ENCODE results near the gene PRKX.
"Not testable (repeated sequence)": the region's sequence is repeated elsewhere in the genome, so short reads cannot be mapped to it uniquely, and the experiment has no call there.

PRKX gene

GRCh38 chrX:3711331-3711917 is 2.0 kb downstream of the PRKX start:
- DNase-seq (ENCODE audit: low read depth): peak; percentile 19

DNA sequence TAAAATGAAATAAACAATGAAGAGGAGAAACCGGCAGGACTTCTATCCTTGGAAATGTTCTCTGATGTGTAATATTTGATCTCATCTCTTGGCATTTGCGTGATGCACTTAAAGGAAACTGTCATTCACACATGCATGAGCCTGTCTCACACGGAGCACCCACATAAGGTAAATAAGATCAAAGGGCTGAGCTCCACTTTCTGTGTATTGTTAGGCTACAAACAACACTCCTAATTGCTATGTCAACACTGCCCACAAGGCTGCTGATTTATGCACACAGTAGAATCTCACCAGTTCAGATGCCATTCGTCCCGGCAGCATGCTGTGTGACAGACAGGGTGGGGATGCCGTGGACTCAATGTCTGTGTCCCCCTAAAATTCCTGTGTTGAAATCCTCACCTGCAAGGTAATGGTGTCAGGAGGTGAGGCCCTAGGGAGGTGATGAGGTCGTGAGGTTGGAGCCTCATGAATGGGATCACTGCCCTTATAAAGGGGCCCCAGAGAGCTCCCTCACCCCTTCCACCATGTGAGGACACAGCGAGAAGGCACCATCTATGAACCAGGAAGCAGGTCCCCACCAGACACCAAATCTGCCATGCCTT is 5.7 kb downstream of the PRKX start:
- DNase-seq (ENCODE audit: low read depth): peak; percentile 15

- DNase-seq (ENCODE audit: low read depth): no peak
Measured at GRCh38 chrX:3706481-3706880, 7.0 kb downstream of the PRKX start.

DNA sequence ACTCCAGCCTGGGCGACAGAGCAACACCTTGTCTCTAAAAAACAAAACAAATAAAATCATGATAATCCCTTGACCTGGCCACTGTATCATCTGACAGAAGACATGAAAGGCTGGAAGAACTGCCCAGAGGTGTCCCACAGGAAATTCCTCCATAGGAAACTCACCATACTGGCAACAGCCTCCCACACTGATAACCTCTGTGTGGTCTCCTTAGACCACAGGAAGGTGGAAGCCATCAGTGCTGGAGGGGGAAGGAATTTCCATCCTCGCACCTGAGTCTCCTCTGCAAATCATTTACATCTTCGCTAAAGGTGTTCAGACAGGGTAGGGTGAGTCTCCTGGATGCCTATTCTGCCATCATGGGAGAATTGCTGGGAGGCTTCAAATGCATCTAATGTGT is 10.2 kb downstream of the PRKX start:
- not testable (repeated sequence) for DNase-seq (ENCODE audit: low read depth)

GRCh38 chrX:3702095-3702494 is 11.4 kb downstream of the PRKX start:
- DNase-seq (ENCODE audit: low read depth): not testable (repeated sequence)

GRCh38 chrX:3701445-3701928 is 12.0 kb downstream of the PRKX start:
- DNase-seq (ENCODE audit: low read depth): not testable (repeated sequence)

GRCh38 chrX:3699821-3700381 is 13.5 kb downstream of the PRKX start:
- DNase-seq (ENCODE audit: low read depth): no peak

DNA sequence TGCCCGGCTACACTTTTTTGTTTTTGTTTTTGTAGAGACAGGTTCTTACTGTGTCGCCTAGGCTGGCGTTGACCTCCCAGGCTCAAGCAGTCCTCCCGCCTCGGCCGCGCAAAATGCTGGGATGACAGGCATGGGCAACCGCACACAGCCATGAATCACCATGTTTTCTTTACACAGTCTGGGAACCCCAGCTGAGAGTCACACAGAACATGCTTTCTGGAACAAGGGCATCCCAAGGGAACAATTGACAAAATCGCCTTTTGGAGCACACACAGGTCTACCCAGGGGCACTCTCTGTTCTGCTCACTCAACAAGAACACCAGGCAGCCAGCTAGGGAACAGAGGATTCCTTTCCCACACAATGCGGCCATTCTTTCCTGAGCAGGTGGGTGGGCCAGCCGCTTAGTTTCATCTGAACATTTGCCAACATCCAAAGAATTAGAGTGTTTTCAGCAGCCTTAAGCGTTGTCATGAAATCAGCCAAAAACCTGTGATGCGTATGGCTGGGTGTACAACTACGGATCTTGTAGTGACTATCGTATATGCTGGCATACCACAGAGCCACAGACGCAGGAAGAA is 15.7 kb downstream of the PRKX start:
- no peak for DNase-seq (ENCODE audit: low read depth)

GRCh38 chrX:3697220-3697684 is 16.2 kb downstream of the PRKX start:
- DNase-seq (ENCODE audit: low read depth): no peak

DNA sequence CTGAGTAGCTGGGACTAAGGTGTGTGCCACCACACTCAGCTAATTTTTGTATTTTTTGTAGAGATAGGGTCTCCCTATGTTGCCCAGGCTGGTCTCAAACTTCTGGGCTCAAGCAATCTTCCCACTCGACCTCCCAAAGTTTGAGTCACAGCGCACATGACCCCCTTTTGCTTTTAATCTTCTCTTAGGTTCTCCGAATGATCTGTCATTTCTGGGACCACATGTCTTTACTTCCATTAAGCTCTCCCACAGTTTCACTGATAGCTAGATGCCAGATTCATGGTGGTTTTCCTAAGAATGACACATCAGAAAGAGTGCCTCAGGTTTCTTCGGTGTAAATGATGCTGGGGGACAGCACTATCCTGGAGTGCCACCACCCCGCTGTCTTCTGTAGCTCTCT is 17.9 kb downstream of the PRKX start:
- no peak for DNase-seq (ENCODE audit: low read depth)

GRCh38 chrX:3690140-3690539 is 23.3 kb downstream of the PRKX start:
- no peak for DNase-seq (ENCODE audit: low read depth)

GRCh38 chrX:3683236-3683635 is 30.2 kb downstream of the PRKX start:
- DNase-seq (ENCODE audit: low read depth): not testable (repeated sequence)

DNA sequence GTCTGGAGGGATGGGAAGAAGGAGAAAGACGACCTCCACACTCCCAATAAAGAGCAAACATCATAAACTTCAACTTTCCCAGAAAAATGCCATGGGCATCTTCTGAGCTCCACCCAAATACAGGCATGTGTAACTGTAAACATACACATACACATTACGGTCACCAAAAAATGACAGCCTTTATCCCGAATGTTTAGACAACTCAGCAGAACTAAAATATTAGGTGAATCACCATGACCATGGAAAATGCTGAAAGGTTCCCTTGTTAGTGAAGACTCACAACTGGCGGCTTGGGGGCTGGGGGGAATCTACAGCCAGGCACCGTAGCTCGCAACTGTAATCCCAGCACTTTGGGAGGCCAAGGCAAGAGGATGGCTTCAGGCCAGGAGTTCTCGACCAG is 33.0 kb downstream of the PRKX start:
- no peak for DNase-seq (ENCODE audit: low read depth)

- no peak for DNase-seq (ENCODE audit: low read depth)
Measured at GRCh38 chrX:3679669-3680068, 33.8 kb downstream of the PRKX start.

DNA sequence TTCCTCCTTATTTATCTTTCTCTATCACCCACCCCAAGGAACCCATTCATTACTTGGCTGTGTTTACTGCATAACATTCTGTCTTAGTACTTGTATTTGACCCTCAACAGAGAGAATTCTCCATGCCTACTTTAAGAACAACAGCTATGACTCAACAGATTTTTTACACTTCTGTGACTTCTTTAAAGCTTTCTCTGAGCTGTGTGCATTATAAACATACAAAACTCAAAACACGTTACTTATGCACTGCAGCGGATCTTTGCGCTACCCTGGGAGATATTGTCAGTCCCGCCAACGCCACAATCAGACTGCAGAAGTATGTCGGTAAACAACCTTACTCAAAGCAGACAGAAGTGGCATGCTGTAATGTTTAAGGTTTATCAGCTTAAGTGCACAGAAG is 35.1 kb downstream of the PRKX start:
- no peak for DNase-seq (ENCODE audit: low read depth)

DNA sequence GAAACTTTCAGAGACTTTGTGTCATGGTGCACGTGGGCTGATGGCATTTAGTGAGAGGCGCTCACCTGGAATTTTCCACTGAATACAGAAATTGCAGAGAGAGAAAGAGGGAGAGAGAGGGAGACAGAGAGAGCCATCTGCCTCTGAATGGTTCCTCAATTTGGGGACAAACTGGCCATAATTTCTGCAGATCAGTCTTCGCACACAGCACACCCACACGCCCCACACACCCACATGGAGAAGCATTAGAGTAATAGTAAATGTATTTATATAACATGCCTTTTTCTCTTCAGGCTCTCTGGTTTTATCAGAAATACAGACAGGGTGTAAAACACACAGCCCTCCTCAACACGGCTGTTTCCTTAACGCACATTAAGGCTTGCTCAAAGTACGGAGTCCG is 38.6 kb downstream of the PRKX start:
- DNase-seq (ENCODE audit: low read depth): no peak

DNA sequence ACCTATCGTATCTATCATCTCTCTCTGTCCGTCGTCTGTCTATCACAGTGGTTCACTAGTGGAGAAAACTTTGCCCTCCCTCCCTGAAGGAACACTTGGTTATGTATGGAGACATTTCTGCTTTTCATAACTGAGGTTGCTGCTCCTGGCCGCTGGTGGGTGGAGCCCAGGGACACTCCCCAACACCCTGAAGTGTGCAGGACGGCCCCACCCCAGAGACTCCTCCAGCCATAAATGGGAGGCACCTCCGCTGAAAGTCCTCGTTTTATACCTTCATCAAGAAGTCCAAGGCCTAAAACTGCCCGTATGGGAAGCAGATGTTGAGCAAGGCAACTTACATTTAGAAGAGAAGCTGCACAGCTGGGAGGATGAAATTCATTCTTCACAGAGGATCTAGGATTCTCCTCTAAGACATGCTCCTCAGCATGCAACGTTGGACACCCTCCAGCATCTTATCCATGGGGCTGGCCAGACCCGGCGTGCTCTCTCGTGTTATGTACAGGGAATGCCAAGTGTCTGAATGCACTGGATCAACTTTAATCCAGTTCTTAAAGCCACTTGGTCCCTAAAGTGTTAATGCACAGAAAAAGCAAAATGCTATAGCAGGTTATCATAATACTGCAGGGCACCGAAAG is 43.5 kb downstream of the PRKX start:
- DNase-seq (ENCODE audit: low read depth): no peak

- DNase-seq (ENCODE audit: low read depth): no peak
Measured at GRCh38 chrX:3666975-3667374, 46.5 kb downstream of the PRKX start.

DNA sequence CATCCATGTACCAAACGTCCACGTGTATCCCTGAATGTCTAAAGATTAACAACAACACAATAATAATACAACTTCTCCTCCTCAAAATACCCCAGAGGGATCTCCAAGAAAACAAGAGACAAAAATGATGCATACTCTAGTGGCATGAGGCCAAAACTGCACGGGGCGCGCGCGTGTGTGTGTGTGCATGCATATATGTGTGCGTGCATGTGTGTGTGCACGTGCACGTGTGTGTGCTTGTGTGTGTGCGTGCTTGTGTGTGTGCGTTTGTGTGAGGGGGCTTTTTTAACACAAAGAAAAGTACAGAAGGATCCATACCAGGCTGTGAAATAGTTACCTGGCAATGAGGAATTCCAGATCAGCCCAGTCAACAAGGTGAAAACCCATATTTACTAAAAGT is 48.5 kb downstream of the PRKX start:
- no peak for DNase-seq (ENCODE audit: low read depth)

GRCh38 chrX:3663576-3664250 is 49.7 kb downstream of the PRKX start:
- not testable (repeated sequence) for DNase-seq (ENCODE audit: low read depth)

DNA sequence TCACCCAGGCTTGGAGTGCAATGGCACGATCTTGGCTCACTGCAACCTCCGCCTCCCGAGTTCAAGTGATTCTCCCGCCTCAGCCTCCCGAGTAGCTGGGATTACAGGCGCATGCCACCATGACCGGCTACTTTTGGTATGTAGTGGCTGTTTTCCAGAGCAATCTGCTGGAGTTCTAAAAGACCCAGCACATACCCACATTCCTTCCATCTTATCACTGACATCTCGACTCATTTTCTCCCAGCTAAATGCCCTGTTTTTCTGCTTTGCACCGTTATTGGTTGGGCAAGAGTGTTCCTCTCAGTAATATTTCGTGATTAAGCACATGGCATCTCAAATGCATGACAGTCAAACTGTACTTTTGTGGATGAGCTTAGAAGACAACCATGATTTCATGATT is 53.7 kb downstream of the PRKX start:
- no peak for DNase-seq (ENCODE audit: low read depth)

DNA sequence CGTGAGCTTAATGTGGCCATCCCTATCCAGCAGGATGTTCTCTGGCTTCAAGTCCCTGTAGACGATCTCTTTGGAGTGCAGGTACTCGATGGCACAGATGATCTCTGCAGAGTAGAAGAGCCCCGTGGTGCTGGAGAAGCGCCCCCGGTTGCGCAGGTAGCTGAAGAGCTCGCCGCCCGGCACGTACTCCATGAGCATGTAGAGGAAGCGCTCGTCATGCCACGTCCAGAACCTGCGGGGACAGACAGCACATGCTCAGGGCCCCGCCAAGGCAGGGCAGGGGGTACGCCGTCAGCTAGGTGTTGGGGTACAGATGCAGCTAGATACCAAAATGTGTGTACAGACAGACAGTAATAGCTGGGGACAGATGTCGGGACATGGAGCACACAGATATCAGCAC is 58.3 kb downstream of the PRKX start:
- DNase-seq (ENCODE audit: low read depth): no peak
